Fibroblast of the conjunctiva (primary cell): Measurements from ENCODE around the gene KLHL17.

Source experiments
- DNase-seq: peaks from one replicate; pipeline ENCODE4 v3.0.0-alpha.2; 2010; ENCODE audit warnings: low read depth

The KLHL17 gene

DNA sequence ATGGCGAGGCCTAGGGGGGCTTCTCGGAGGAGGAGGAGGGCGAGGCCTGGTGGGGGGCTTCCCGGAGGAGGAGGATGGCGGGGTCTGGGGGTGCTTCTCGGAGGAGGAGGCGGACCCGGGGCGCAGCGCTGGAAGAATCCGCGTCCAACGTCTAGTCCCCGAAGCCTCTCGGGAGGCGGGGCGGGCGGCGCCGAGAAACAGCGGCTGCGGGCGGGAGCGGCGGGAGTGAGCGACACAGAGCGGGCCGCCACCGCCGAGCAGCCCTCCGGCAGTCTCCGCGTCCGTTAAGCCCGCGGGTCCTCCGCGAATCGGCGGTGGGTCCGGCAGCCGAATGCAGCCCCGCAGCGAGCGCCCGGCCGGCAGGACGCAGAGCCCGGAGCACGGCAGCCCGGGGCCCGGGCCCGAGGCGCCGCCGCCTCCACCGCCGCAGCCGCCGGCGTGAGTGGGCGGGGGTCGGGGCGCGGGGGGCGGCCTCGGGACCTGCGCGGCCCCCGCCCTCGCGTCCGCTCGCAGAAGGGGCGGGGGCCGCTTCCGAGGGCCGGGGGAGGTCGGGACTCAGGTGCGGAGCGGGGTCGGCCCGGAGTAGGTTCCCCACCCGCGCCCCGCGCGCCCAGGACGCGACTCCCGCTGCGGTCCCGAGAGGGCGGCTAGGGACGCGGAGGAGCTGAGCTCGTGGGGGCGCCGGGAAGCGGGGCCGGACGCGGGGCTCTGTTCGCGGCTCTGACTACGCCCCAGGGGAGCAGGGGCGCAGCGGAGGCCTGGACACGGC, at the start of gene KLHL17:
KLHL17 (plus strand) TSS at position 222 of the 769 bp plus-strand sequence; CDS start at position 332, 110 bp downstream.
- DNase-seq: no peak

GRCh38 chr1:910881-911721, 49.3 kb upstream of the KLHL17 start:
- no peak for DNase-seq

DNA sequence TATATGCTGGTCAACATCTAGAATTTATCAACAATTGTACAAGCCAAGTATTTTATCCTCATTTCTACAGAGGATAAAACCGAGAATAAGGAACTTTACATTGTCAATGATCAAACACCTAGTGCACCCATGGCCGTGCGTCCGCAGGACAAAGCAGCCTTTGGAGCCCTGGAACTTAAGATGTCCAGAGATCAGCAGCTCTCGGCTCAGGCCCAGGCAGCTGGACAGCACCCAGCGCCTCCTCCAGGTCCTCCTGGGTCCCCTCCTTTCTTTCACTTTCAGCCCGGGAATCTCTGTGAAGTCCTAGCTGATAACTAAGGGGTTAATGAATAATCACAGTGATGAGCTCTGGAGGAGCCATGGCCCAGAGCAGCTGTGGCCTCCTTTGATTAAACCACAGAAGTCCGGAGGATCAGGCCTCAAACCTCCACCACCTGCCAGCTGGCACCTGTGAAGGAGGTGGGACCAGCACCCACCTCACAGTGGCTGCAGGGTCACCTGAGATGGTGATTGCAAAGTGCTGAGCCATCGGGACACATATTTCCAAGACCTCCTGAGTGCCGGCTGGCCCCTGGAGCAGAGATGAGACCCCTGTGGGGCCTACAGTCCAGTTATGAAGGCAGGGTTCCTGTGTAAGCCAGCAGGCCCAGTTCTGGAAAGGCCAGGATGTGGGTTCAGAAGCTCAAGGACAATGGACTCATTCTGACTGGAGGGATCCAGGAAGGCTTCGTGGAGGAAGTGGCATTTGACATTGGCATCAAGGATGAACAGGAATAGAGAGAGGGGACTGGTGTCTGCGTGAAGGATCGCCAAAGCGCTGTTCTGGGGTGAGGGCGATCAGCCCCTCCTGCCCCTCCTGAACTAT, 48.3 kb upstream of the KLHL17 start:
- DNase-seq: no peak

- no peak for DNase-seq
Measured at GRCh38 chr1:912740-913301, 47.6 kb upstream of the KLHL17 start.

- no peak for DNase-seq
Measured at GRCh38 chr1:913491-914130, 46.8 kb upstream of the KLHL17 start.

DNA sequence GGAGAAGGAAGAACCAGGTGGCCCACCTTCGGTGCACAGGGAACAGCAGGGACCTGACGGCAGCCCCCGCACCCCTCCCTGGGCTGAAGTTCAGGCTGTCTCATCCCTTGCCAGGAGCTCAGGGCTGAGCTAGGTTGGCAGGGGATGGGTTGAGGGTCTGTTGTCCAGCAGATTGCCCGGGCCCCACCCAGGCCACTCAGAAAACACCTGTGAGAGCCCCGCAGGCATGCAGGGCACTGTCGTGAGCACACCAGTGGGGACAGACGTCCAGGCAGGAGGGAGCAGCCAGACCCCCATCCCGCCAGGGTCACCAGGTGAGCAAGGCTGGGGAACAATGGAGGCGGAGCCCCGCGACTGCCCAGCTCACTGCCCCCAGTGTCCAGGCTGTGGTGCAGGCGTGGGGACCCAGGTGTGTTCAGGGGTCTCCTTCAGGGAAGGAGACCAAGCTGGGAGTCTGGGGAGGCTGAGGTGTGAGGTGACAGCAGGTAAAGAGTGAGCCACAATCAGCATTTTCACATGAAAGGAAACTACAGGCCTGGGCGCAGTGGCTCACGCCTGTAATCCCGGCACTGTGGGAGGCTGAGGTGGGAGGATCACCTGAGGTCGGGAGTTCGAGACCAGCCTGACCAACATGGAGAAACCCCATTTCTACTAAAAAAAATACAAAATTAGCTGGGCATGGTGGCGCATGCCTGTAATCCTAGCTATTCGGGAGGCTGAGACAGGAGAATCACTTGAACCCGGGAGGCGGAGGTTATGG, 46.1 kb upstream of the KLHL17 start:
- no peak for DNase-seq

DNA sequence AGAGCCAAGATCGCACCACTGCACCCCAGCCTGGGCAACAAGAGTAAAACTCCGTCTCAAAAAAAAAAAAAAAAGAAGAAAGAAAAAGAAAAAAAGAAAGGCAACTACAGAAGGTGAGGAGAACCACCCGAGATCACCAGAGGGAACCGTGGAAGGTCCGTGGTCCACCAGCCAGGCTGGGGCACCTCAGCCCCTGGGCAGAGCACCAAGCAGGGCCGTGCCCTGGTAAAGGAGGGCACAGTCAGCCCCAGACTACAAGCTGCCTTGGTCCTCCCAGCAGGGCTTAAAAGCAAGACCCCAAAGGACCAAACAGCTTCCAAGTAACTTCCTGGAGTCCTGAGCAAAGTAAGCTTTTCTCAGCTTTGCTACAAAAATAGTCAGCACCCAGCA, 45.5 kb upstream of the KLHL17 start:
- DNase-seq: no peak

DNA sequence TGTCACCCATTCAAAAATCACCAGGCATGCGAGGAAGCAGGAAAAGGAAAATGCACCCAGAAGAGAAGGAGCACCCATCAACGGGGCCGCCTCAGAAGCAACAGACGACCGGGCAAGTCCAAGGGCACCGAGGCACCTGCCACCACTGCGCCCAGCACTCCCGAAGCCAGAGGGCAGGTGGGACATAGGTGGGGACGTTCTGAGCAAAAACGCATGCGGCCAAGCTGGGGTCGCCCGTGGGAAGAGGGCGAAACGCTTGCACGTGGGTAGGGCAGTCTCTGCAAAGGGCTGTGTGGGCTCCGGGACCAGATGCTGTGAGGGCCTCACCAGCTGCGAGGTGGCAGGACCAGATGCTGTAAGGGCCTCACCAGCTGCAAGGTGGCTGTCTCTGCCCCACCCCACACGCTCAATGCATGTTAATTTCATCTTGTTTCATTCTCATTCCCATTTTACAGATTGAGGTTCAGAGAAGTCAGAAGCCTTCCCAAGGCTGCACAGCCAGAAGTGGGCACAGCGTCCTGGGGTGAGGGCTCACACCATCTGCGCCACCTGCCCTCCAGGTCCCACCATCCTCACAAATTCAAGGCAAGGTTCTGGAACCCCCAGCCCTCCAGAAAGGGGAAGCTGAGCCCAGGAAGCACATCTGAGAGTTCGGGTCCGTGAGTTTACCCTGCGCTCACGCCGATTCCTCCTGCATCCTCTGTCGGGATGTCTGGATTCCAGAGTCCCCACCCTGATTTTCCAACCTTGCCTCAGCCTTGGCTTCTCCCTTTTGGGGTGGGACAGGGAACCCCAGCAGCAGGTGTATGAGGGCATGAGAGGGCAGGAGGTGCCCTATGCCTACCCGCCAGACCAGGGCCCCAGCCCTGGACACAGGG, 44.9 kb upstream of the KLHL17 start:
- no peak for DNase-seq

- no peak for DNase-seq
Measured at GRCh38 chr1:916173-917075, 44.0 kb upstream of the KLHL17 start.

- DNase-seq: no peak
Measured at GRCh38 chr1:917076-917459, 43.3 kb upstream of the KLHL17 start.

DNA sequence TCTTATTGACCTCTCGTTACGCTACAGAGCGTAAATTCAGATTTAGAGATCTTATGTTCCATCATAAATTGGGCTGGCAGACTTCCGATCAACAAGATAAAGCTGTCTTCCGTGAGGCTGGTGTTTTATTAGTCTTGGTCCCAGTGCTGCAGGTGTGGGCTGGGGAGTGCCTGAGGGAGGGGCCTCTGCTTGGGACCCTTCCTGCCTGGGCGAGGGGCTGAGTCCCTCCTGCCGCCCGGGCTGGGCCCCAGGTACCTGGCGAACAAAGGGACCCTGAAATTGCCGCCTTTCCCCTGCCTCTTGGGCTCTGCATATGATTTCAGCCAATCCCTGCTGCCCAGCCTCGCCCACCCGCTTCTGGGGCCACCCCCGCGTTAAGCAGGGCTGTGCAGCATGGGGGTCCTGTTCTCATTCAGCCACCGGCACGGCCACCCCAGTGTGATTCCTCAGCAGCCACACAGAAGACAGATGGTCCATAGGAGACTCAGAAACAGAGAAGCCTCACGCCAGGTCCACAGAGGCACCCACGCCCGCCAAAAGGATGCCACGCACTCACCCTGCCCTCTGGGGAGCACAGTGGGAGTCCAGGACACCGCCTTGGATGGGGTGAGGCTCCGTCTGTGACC, 42.8 kb upstream of the KLHL17 start:
- no peak for DNase-seq

DNA sequence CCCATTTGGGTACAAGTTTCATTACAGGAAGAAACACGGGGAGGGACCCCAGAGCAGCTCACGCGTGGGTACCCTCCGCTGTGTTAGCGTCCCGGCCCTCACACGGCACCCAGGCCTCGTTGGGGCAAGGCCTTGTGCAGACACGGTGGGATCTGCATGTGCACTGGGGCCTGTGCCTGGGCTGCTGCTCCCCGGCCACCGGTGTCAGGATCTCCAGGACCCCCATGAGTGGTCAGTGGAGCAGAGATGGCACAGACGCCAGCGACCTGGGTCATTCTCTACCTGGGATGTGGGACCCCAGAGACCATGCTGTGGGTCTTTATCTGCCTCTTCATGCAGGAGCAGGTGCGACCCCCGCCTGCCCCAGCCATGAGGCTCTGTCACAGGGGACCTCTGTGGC, 42.0 kb upstream of the KLHL17 start:
- DNase-seq: no peak

- no peak for DNase-seq
Measured at GRCh38 chr1:918843-919242, 41.5 kb upstream of the KLHL17 start.

DNA sequence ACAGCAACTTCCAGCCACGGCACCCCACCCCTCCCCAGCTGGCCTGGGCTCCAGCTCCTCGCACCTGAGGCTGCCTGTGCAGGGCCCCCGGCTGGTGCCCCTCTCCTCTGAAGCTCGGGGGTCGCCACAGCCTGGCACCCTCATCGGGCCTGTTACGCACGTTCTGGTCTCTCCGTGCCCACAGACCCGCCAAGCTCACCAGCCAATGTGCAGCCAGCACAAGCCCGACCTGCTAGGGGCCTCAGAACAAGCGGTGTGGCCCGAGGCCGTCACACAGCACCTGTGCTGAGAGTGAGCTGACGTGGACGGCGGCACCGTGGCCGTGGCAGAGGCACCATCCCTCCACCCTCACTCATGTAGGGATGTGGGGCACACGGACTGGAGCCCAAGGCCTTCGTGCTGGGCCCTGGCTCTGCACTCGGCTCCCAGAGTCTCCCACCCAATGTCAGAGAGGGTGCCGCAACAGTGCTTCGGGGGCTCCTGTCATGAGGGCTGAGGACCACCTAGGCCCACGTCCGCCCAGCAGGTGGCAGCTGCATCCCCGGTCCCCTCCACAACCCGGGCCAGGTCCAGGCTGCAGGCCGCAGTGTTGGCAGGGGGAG, 41.0 kb upstream of the KLHL17 start:
- DNase-seq: no peak

DNA sequence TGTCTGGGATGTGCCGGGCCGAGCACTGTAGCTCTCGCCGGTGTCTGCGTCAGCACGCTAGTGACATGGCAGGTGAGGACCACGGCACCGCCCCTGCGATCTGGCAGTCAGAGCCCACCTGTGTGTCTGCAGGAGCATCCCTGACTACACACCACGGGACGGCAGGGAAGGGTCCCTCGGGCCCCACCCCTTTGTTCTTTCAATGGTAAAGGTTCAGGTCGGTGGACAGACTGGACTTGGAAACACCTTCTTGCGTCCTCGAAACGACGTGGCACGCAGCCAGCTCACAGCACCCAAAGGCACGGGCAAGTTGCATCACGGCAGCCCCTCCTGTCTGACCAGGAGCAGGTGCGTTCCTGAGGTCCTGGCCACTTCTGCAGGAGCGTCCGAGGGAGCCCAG, 40.4 kb upstream of the KLHL17 start:
- DNase-seq: no peak

DNA sequence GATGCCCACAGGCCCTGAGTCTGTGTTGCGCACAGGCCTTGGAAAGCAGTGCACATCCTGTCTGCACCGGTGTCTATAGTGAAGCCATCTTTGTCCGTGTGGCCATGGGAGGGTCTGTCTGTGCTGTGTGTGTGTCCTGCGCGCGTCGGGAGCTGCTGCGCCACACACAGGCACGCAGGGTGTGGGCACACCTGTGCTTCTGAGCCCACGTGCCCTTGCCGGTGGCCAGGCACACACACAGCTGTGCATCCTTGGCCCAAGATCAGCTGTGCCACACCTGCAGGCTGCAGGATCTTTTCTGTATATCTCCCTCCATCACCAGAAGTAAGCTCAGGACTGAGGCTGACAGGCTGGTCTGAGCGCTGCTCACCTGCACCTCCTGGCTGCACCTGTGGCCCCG, 39.9 kb upstream of the KLHL17 start:
- no peak for DNase-seq

DNA sequence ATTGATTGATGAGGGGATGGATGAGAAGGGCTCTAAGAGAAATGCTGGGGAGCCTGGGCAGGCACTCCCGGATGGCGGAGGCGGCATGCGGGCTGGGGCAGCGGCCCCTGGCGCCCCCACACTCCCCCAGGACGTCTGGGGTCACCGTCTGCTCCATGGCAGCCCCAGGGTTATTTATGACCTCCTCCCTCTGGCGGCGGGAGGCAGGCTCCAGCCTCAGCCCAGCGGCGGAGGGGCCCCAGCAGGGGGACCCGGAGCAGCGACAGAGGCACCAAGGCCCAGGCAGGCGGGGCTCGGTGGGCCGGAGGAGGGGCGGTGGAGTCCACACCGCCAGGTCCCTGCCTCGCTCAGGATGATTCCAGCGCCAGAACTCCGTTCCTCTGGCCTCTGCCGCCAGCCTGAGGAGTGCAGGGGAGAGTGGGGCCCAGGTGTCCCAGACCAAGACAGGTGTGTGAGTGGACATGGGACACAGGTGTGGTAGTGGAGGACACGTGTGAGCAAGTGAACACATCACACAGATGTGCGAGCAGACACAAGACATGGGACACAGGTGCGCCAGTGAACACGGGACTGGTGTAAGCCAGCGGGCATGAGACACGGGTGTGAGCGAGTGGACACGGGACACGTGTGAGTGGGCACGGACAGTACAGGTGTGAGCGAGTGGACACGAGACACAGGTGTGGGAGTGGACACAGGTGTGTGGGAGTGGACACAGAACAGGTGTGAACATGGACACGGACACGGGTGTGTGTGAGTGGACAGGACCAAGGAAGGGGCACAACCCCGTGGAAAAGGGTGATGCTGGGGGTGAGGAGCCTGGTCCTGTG, 39.2 kb upstream of the KLHL17 start:
- DNase-seq: no peak
